A549 (cell line): ENCODE data around the gene PPP2R5E.

Experiments
- CEBPB ChIP-seq, 2 experiments: fragments of >200 bp in 1 of 2; sonication (Bioruptor Twin) in 1 of 2; formaldehyde crosslinking in 1 of 2; IDR thresholded peaks; 2 replicates each; pipeline ENCODE4 v1.6.1; 2012 to 2016
- CHD4 ChIP-seq: fragments of 200-600 bp; sonication (generic); IDR thresholded peaks from 2 replicates; pipeline ENCODE4 v1.6.1; 2016; ENCODE audit warnings: antibody characterized with exemption, mild to moderate bottlenecking, borderline replicate concordance
- CTCF ChIP-seq: fragments of >200 bp; sonication (Bioruptor Twin); formaldehyde crosslinking; IDR thresholded peaks from 3 replicates; pipeline ENCODE4 v1.5.1; 2016
- EP300 ChIP-seq, 2 experiments: fragments of >200 bp; sonication (Bioruptor Twin); formaldehyde crosslinking; IDR thresholded peaks; 2 replicates in 1 of 2; 3 replicates in 1 of 2; pipeline ENCODE4 v1.6.1; 2016 to 2017
- FOSL2 ChIP-seq, 2 experiments: fragments of 450-650 bp in 1 of 2; fragments of >200 bp in 1 of 2; sonication (Bioruptor Twin) in 1 of 2; formaldehyde crosslinking; IDR thresholded peaks; 2 replicates each; pipeline versions ENCODE4 v1.5.0 to v1.6.1; 2016 to 2020; ENCODE audit warnings: mild to moderate bottlenecking in 1 of 2, moderate library complexity in 1 of 2
- HDAC2 ChIP-seq: fragments of 200-600 bp; sonication (generic); IDR thresholded peaks from 2 replicates; pipeline ENCODE4 v1.6.1; 2016
- NPAS2 ChIP-seq: fragments of 250-450 bp; sonication (Bioruptor Pico); IDR thresholded peaks from 2 replicates; pipeline ENCODE4 v1.8.0; 2022; ENCODE audit warnings: mild to moderate bottlenecking, moderate library complexity, borderline replicate concordance
- POLR2A ChIP-seq: IDR thresholded peaks from 2 replicates; pipeline ENCODE4 v1.6.1; 2012; ENCODE audit warnings: mild to moderate bottlenecking, low read length
- POLR2AphosphoS2 ChIP-seq: conservative IDR thresholded peaks from 2 replicates; pipeline ENCODE4 v1.6.1; 2012; ENCODE audit warnings: low read length, improper control_type of control experiment, inconsistent platforms
- RAD21 ChIP-seq, 2 experiments: fragments of >200 bp in 1 of 2; sonication (Bioruptor Twin) in 1 of 2; formaldehyde crosslinking in 1 of 2; IDR thresholded peaks in 1 of 2; conservative IDR thresholded peaks in 1 of 2; 2 replicates in 1 of 2; 3 replicates in 1 of 2; pipeline ENCODE4 v1.6.1; 2012 to 2018; ENCODE audit warnings: inconsistent platforms in 1 of 2
- REST ChIP-seq: fragments of 200-600 bp; sonication (generic); IDR thresholded peaks from 2 replicates; pipeline ENCODE4 v1.6.1; 2016; ENCODE audit warnings: antibody characterized with exemption, mild to moderate bottlenecking, moderate library complexity

- TF ChIP-seq HDAC2 (no peak), REST (no peak), POLR2A (no peak), CTCF (no peak), EP300 (IDR thresholded peaks at IDR 0.05) (no peak), POLR2AphosphoS2 (no peak), RAD21 (conservative IDR thresholded peaks at IDR 0.05 in 1 of 2, IDR thresholded peaks at IDR 0.05 in 1 of 2) (no peak), CEBPB (IDR thresholded peaks at IDR 0.05) (no peak), FOSL2 (IDR thresholded peaks at IDR 0.05) (no peak), FOSL2 (CRISPR knock-in tag; IDR thresholded peaks at IDR 0.05) (no peak), NPAS2 (CRISPR knock-in tag) (no peak), CHD4 (no peak)
Observed at GRCh38 chr14:63517354-63517753, 25.8 kb downstream of the PPP2R5E start.
